ENCODE results near the gene L3MBTL1. TPM values are rescaled to one million over a fixed set of nuclear protein-coding genes. Genes with fewer than 3 reads are reported as not detected.

L3MBTL1 gene
- total RNA-seq, 1 experiment from 2014 or later, result 21.6 TPM

DNA sequence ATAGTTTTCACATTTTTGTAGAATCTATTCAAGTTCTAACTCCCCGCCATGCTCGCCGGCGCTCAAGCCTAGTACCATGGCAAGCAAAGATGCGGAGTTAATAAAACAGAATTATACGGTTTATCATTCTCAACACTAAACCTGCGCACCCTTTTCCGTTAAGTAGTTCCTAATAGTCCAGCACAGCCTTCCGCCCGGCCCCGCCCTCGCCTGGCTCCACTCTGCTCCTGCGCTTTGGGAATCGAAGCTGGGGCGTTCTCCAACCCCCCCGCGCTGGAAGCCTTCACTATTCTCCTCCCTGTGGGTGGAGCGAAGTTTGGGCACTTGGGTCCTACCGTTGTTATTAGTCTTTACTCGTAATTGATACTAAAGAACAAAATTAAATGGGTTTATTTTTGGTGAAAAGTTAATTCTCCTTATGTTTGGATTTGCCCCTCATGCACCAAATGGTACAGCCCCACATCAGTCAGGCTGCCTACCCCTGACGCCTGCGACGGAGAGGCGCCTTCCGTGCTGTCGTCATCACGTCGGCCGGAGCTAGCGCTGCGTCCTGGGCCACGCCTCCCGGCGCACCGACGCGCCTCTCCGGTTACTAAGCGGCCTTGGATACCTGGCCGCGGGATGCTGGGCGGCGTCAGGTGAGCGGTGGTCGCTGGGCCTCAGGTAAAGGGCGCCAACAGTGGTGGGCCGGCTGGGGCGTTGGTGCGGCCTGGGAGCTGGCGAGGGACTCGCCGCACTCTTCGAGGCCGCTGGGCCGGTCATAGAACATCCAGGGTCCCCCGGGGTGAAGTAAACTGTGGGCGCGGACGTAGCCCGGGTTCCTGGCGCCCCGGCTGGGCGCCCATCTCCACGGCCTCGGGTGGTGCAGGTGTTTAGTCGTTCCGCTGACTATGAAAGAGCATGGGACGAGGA lies 83.2 kb downstream of the L3MBTL1 start, which contains the start of gene IFT52:
Gene IFT52, plus strand, starts transcription at position 546 of the 912 bp plus-strand sequence. CDS start 3,762 bp downstream, outside the sequence.
- BruUV-seq (replicated peaks), result no TSS peak
- peaks cover 9 to 16% of the 10 kb centered on the region in 2 experiments; a peak in 3 of 4 replicates for H3K4me1 ChIP-seq (ENCODE audit: control insufficient read depth in 1 of 2, insufficient read depth in 2 of 2, low read length in 2 of 2)
- peak within 1 kb of the TSS; percentile 84 to 86 for H3K4me3 ChIP-seq (replicated peaks in 1 of 2; ENCODE audit: low read depth in 1 of 2, low read length in 2 of 2)
- no peaks in the 10 kb centered on the region for H3K9me2 ChIP-seq (ENCODE audit: insufficient read depth)
- H3K4me2 ChIP-seq (ENCODE audit: low read length), result peak within 1 kb of the TSS; percentile 89
- no peaks in the 10 kb centered on the region for H3K27me3 ChIP-seq (ENCODE audit: insufficient read depth, low read length)
- peaks cover 4% of the 10 kb centered on the region; the same call in 1 of the 2 replicates for H3K79me2 ChIP-seq (ENCODE audit: insufficient read depth, low read length)
- peak within 1 kb of the TSS; percentile 79 for H2AFZ ChIP-seq (ENCODE audit: low read depth, low read length, poor library complexity, severe bottlenecking)
- ChIA-PET POLR2A (interaction anchor here (0.8 to 1.0 kb wide), 3 partner anchors 15 to 133 kb away, joined by 3 to 7 read pairs (median 3); no protein-coding TSS in a partner anchor), CTCF (interaction anchor here (1.0 to 1.4 kb wide), 2 partner anchors 52 to 101 kb away, joined by 3 read pairs; no protein-coding TSS in a partner anchor), RAD21 (ENCODE audit: low non-redundant PET in 1 of 2, low total read pairs in 2 of 2, uncharacterized antibody in 2 of 2, unreplicated experiment in 2 of 2) (interaction anchor here (0.6 to 0.8 kb wide), 2 partner anchors 53 to 103 kb away, joined by 4 to 5 read pairs; no protein-coding TSS in a partner anchor)
- peak within 1 kb of the TSS; percentile 74 for H3K9ac ChIP-seq (ENCODE audit: low read length)
- DNase-seq (ENCODE audit: low read depth, low spot score), result peak; percentile 89
- H3K36me3 ChIP-seq (ENCODE audit: control insufficient read depth in 1 of 2, insufficient read depth in 2 of 2, low read length in 2 of 2), result no peaks in the 10 kb centered on the region
- no peaks in the 10 kb centered on the region for H4K20me1 ChIP-seq (ENCODE audit: insufficient read depth)
- peak within 1 kb of the TSS; percentile 56 for H3K27ac ChIP-seq (ENCODE audit: low read depth, low read length)
- no peaks in the 10 kb centered on the region for H3K9me3 ChIP-seq (ENCODE audit: control insufficient read depth in 1 of 2, insufficient read depth in 1 of 2, low read depth in 1 of 2, low read length in 2 of 2)
- peak; percentile 98 for ATAC-seq
- intact Hi-C loops (cut with micrococcal nuclease), result loop anchor here (2.0 kb wide), 1 partner anchor 76 kb away; no protein-coding TSS in a partner anchor
- TF ChIP-seq ZFX (IDR thresholded peaks at IDR 0.05) (peak; percentile 81; the same call in 1 of the 2 replicates), RAD21 (IDR thresholded peaks at IDR 0.05; ENCODE audit: low read depth) (no peak), EZH2 (IDR thresholded peaks at IDR 0.05) (no peak), EZH2phosphoT487 (IDR thresholded peaks at IDR 0.05; ENCODE audit: borderline replicate concordance) (no peak), ZNF274 (IDR thresholded peaks at IDR 0.05; ENCODE audit: low read depth, low read length) (no peak), FOSL1 (IDR thresholded peaks at IDR 0.05; ENCODE audit: low read depth) (no peak), YY1 (IDR thresholded peaks at IDR 0.05; ENCODE audit: extremely low read depth, insufficient replicate concordance, low read depth, low read length) (no peak), SIN3A (IDR thresholded peaks at IDR 0.05; ENCODE audit: low read depth) (peak; percentile 67; the same call in 1 of the 2 replicates), POLR2A (IDR thresholded peaks at IDR 0.05; ENCODE audit: borderline replicate concordance, extremely low read depth, insufficient read depth, insufficient read length) (peak; percentile 61), SP1 (IDR thresholded peaks at IDR 0.05; ENCODE audit: low read depth) (peak; percentile 89), CEBPB (IDR thresholded peaks at IDR 0.05; ENCODE audit: low read depth) (no peak), SRF (IDR thresholded peaks at IDR 0.05; ENCODE audit: low read depth) (no peak), EGR1 (IDR thresholded peaks at IDR 0.05; ENCODE audit: low read depth) (0 out of 2 replicates have a peak, but pooled peaks have one; percentile 10), CBX3 (IDR thresholded peaks at IDR 0.05; ENCODE audit: low read depth) (0 out of 2 replicates have a peak, but pooled peaks have one; percentile 45)
- TF ChIP-seq, protein P1, sequence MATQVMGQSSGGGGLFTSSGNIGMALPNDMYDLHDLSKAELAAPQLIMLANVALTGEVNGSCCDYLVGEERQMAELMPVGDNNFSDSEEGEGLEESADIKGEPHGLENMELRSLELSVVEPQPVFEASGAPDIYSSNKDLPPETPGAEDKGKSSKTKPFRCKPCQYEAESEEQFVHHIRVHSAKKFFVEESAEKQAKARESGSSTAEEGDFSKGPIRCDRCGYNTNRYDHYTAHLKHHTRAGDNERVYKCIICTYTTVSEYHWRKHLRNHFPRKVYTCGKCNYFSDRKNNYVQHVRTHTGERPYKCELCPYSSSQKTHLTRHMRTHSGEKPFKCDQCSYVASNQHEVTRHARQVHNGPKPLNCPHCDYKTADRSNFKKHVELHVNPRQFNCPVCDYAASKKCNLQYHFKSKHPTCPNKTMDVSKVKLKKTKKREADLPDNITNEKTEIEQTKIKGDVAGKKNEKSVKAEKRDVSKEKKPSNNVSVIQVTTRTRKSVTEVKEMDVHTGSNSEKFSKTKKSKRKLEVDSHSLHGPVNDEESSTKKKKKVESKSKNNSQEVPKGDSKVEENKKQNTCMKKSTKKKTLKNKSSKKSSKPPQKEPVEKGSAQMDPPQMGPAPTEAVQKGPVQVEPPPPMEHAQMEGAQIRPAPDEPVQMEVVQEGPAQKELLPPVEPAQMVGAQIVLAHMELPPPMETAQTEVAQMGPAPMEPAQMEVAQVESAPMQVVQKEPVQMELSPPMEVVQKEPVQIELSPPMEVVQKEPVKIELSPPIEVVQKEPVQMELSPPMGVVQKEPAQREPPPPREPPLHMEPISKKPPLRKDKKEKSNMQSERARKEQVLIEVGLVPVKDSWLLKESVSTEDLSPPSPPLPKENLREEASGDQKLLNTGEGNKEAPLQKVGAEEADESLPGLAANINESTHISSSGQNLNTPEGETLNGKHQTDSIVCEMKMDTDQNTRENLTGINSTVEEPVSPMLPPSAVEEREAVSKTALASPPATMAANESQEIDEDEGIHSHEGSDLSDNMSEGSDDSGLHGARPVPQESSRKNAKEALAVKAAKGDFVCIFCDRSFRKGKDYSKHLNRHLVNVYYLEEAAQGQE (IDR thresholded peaks at IDR 0.05; ENCODE audit: low read depth), result no peak
- TF ChIP-seq, protein P2, sequence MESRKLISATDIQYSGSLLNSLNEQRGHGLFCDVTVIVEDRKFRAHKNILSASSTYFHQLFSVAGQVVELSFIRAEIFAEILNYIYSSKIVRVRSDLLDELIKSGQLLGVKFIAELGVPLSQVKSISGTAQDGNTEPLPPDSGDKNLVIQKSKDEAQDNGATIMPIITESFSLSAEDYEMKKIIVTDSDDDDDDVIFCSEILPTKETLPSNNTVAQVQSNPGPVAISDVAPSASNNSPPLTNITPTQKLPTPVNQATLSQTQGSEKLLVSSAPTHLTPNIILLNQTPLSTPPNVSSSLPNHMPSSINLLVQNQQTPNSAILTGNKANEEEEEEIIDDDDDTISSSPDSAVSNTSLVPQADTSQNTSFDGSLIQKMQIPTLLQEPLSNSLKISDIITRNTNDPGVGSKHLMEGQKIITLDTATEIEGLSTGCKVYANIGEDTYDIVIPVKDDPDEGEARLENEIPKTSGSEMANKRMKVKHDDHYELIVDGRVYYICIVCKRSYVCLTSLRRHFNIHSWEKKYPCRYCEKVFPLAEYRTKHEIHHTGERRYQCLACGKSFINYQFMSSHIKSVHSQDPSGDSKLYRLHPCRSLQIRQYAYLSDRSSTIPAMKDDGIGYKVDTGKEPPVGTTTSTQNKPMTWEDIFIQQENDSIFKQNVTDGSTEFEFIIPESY (IDR thresholded peaks at IDR 0.05; ENCODE audit: extremely low read depth, insufficient replicate concordance, low read length), result no peak
- TF ChIP-seq, protein P3, sequence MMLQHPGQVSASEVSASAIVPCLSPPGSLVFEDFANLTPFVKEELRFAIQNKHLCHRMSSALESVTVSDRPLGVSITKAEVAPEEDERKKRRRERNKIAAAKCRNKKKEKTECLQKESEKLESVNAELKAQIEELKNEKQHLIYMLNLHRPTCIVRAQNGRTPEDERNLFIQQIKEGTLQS (IDR thresholded peaks at IDR 0.05), result no peak
- TF ChIP-seq, protein P4, sequence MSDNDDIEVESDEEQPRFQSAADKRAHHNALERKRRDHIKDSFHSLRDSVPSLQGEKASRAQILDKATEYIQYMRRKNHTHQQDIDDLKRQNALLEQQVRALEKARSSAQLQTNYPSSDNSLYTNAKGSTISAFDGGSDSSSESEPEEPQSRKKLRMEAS (IDR thresholded peaks at IDR 0.05), result peak; percentile 72

Data from HCT116 (cell line).